ENCODE data around the gene NR2F6.

The NR2F6 gene

DNA sequence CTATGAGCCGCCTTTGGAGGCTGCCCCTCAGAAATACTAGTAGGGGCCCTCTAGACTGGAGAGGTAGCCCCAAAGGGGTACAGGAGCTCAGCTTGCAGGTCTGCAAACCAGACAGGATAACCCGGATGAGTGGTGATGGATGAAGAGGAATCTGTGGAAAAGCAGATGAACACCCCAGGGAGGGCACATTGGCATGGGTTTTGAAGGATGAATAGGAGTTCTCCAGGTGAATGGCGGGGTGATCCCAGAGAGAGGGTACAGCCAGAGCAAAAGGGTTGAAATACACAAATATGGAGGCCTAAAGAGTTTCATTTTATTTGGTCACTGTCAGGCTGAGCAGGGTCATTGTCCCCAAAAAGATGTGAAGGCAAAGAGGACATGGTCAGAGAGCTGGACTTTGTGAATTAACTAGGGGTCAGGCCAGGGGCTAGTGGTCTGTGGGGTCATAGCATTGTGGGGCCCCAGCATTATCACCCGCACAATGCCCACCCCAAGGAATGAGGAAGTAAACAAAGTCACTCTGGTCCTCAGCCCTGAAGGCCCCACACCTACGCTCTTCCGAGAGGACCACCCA lies 4.8 kb downstream of the NR2F6 start:
- TF ChIP-seq CTCF (IDR thresholded peaks at IDR 0.05), result no peak

DNA sequence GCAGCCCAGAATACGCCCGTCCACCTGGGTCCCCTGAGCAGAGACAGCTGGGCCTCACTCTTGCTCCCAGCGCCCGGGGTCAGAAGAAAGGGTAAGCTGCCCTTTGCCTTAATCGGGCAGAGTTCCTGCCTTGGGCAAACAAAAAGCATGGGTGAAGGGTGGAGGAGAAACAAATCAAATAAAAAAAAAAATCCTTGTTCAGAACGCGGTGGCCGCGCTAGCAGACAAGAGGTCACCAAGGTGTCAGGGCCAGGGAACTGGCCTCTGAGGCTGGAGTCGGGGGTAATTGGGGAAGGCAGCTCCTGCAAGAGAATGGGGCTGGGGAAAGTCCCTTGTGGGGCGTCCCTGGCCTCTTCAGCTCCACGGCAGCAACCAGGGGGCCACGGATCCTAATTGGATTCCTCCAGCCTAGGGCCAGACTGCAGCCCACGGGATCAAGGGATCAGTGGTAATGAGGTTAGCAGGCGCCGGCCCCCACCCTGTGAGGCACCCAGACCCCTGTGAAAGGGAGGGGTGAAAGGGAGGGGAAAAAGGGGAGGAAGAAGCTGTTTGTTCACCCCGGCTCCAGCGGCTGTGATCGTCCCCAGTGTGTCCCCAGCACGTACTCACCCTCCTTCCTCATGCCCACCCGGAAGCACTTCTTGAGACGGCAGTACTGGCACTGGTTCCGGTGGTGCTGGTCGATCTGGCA lies 5.5 kb downstream of the NR2F6 start:
- no peak for TF ChIP-seq CTCF (IDR thresholded peaks at IDR 0.05)

GRCh38 chr19:17237747-17238706 lies 7.7 kb downstream of the NR2F6 start:
- no peak for TF ChIP-seq CTCF (IDR thresholded peaks at IDR 0.05)

GRCh38 chr19:17236811-17237543 lies 8.7 kb downstream of the NR2F6 start:
- no peak for TF ChIP-seq CTCF (IDR thresholded peaks at IDR 0.05)

GRCh38 chr19:17235971-17236777 lies 9.5 kb downstream of the NR2F6 start:
- TF ChIP-seq CTCF (IDR thresholded peaks at IDR 0.05), result no peak

DNA sequence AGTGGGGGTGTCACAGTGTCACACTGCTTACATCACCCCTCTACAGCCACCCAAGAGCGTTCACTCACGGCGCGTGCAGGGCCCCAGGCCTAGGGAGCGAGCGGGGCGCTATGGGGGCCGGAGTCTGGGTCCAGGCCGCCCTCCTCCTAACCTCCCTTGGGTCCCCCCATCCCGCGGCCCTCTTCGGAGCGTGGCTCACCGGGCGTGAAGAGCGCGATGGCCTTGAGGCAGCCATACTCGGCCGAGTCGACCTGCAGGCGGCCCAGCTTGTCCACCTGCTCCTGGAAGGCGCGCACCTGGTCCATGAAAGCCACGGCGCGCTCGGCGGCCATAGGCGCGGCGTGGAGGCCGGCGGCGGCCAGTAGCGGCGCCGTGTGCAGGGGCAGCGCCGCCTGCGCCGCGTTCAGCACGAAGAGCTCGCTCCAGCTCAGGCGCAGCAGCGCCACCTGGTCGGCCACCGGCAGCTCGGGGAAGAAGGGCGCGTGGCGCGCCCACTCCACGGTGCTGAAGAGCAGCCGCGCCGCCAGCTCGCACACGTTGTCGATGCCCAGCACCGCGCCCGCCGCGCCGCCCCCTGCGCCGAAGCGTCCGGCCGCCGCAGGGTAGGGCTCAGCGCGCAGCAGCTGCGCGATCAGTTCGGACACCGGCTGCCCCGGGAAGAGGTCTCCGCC lies 10.3 kb downstream of the NR2F6 start:
- peak; percentile 53 for TF ChIP-seq CTCF (IDR thresholded peaks at IDR 0.05)

Measured in LNCAP (cell line).